AG09319 (cell line): ENCODE data around the gene HDAC5.

Source experiments
- DNase-seq: peaks from one replicate; pipeline ENCODE4 v3.0.0-alpha.2; 2010; ENCODE audit warnings: low read depth; ENCODE audit errors: extremely low read depth
- TF ChIP-seq, protein P1 (sequence below): IDR thresholded peaks from 2 replicates; pipeline ENCODE4 v1.5.1; 2011; ENCODE audit warnings: low read depth, mild to moderate bottlenecking, inconsistent platforms, low read length, moderate library complexity

The HDAC5 gene

GRCh38 chr17:44119798-44120197 is 3.6 kb downstream of the HDAC5 start:
- TF ChIP-seq, protein P1, sequence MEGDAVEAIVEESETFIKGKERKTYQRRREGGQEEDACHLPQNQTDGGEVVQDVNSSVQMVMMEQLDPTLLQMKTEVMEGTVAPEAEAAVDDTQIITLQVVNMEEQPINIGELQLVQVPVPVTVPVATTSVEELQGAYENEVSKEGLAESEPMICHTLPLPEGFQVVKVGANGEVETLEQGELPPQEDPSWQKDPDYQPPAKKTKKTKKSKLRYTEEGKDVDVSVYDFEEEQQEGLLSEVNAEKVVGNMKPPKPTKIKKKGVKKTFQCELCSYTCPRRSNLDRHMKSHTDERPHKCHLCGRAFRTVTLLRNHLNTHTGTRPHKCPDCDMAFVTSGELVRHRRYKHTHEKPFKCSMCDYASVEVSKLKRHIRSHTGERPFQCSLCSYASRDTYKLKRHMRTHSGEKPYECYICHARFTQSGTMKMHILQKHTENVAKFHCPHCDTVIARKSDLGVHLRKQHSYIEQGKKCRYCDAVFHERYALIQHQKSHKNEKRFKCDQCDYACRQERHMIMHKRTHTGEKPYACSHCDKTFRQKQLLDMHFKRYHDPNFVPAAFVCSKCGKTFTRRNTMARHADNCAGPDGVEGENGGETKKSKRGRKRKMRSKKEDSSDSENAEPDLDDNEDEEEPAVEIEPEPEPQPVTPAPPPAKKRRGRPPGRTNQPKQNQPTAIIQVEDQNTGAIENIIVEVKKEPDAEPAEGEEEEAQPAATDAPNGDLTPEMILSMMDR = no peak

GRCh38 chr17:44119062-44119461 is 4.4 kb downstream of the HDAC5 start:
- TF ChIP-seq, protein P1 = no peak
- no peak for DNase-seq

More at GRCh38 chr17:44119798-44120197, 3.6 kb downstream of the HDAC5 start:
- DNase-seq = no peak

GRCh38 chr17:44118427-44119050 is 4.9 kb downstream of the HDAC5 start:
- TF ChIP-seq, protein P1 = no peak
- no peak for DNase-seq

GRCh38 chr17:44117351-44117750 is 6.1 kb downstream of the HDAC5 start:
- no peak for DNase-seq
- TF ChIP-seq, protein P1 = no peak

DNA sequence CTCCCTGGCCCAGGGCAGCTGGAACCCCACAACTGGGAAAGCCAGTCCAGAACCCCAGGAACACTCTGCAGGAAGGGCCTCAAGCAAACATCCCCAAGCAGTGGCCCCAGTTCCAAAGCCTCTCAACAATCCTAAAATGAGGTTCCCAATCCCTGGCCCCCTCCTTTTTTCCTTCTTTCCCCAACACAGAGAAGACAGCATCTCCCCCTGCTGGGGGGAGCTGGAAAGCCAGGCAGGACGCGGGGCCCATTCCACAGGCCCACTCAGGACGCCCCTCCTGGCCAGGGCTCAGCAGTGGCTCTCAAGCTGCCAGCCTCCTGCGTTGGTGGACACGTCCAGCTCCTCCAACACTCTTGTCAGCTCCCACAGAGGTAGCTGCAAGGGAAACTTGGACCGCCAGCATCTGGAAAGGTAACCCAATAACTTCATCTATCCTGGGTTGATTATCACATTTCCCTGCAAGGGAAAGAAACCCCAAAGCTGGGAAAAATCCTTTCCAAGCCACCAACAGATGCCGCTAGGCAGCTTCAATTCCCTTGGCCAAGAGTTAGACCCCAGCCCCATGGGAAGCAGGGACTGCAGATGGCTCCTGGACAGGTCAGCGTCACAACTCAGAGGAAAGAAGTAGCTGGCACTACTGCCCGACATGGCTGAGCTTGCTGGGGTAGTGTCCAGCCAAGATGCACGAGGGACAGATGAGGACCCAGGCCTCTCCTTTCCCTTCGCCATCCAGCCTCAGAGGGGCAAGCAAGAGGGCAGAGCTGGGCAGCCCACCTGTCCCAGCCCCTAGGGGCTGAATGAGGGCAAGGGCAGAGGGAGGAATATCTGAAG is 7.6 kb downstream of the HDAC5 start:
- DNase-seq = no peak
- TF ChIP-seq, protein P1 = peak; percentile 84

DNA sequence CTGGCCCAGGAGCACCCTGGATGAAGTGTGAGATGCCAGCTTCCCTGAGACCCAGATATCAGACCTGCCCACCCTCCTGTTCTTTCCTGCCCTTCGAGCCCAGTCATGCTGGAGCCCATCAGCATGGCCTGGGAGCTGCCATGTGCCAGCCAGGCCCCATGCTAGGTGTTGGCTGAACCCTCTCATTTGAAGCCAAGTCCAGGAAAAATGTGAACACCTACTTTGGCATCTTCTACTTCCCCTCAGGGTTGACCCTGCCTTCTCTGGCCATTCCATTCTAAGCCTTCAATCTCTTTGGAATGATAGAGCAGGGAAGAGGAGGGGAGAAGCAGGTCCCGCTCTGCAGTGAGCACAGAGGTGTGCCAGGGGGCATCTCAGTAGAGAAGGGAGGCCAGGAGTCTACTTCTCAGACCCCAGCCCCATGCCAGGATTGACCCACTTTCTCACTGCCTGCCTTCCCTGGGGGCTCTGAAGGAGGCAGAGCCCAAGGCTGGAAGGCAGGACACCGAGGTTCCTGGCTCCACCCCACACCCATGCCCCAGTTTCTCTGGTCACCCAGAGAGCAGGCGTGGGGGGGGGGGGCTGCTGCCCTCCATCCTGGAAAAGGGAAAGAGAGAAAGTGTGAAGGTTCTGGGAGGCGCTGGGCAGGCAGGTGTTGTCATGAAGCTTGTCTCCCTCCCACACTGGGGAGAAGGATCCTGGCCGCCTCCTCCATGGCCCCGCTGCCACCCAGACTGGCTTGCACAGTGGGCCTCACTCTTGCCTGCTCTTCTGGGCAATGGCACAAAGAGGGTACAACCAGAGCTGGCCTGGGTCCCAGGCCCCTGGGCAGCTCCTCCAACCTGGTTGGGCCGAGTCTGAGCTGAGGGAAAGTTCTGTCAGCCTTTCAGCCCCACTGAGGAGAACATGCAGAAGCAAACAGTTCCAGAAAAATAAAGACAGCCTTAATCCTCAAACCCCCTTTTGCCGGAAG is 9.3 kb downstream of the HDAC5 start:
- TF ChIP-seq, protein P1 = no peak
- no peak for DNase-seq
